PC-3 (cell line): ENCODE results near the gene PPP1R1B.

Experiments used
- CTCF ChIP-seq: fragments of 300-600 bp; sonication (generic); conservative IDR thresholded peaks from 2 replicates; pipeline ENCODE4 v1.5.1; 2017; ENCODE audit warnings: antibody characterized with exemption, low read depth, mild to moderate bottlenecking, low read length
- EZH2 ChIP-seq: fragments of 300-600 bp; sonication (generic); IDR thresholded peaks from one replicate; pipeline ENCODE4 v1.6.1; 2017; ENCODE audit warnings: antibody characterized with exemption, mild to moderate bottlenecking, low read length; ENCODE audit not compliant: unreplicated experiment

GRCh38 chr17:39672522-39673334, 46.0 kb downstream of the PPP1R1B start:
- TF ChIP-seq CTCF (no peak), EZH2 (no peak)
